ENCODE measurements around the gene AS3MT. TPM values are rescaled to one million over a fixed set of nuclear protein-coding genes. Genes with fewer than 3 reads are reported as not detected.

The AS3MT gene
- total RNA-seq, 1 experiment from 2014 or later, result 5.2 TPM

DNA sequence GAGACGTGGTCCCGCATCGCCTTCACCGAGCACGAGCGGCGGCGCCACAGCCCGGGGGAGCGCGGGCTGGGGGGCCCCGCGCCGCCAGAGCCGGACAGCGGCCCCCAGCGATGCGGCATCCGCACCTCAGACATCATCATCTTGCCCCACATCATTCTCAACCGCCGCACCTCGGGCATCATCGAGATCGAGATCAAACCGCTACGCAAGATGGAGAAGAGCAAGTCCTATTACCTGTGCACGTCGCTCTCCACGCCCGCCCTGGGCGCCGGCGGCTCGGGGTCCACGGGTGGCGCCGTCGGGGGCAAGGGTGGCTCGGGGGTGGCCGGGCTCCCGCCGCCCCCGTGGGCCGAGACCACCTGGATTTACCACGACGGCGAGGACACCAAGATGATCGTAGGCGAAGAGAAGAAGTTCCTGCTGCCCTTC lies 49.6 kb downstream of the AS3MT start:
- BruUV-seq (replicated peaks), result no TSS peak
- Histone ChIP-seq H3K4me1 (ENCODE audit: insufficient read depth, low read length, poor library complexity, severe bottlenecking) (peaks cover 19% of the 10 kb centered on the region), H3K27ac (ENCODE audit: low read depth, low read length, poor library complexity, severe bottlenecking) (peak overlapping the region; percentile 70), H3K27me3 (replicated peaks; ENCODE audit: insufficient read depth, low read depth, low read length, poor library complexity) (no peaks in the 10 kb centered on the region), H3K9me3 (ENCODE audit: low read depth, low read length, poor library complexity, severe bottlenecking) (no peaks in the 10 kb centered on the region), H3K36me3 (ENCODE audit: insufficient read depth, low read length, poor library complexity, severe bottlenecking) (no peaks in the 10 kb centered on the region), H3K4me3 (ENCODE audit: low read depth, low read length, poor library complexity, severe bottlenecking) (peak overlapping the region; percentile 98)
- no peak for TF ChIP-seq EZH2 (IDR thresholded peaks at IDR 0.05; ENCODE audit: borderline replicate concordance, low read depth, low read length, poor library complexity, severe bottlenecking)
- TF ChIP-seq, protein P1, sequence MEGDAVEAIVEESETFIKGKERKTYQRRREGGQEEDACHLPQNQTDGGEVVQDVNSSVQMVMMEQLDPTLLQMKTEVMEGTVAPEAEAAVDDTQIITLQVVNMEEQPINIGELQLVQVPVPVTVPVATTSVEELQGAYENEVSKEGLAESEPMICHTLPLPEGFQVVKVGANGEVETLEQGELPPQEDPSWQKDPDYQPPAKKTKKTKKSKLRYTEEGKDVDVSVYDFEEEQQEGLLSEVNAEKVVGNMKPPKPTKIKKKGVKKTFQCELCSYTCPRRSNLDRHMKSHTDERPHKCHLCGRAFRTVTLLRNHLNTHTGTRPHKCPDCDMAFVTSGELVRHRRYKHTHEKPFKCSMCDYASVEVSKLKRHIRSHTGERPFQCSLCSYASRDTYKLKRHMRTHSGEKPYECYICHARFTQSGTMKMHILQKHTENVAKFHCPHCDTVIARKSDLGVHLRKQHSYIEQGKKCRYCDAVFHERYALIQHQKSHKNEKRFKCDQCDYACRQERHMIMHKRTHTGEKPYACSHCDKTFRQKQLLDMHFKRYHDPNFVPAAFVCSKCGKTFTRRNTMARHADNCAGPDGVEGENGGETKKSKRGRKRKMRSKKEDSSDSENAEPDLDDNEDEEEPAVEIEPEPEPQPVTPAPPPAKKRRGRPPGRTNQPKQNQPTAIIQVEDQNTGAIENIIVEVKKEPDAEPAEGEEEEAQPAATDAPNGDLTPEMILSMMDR (conservative IDR thresholded peaks at IDR 0.05; ENCODE audit: low read depth, low read length), result no peak
- DNase-seq (ENCODE audit: low spot score), result peak; percentile 22
- CTCF ChIA-PET, result interaction anchor here (1.5 kb wide), 1 partner anchor 326 kb away, joined by 22 read pairs; no protein-coding TSS in a partner anchor
- POLR2A ChIA-PET (ENCODE audit: low non-redundant PET), result no interaction called here
- intact Hi-C loops (cut with micrococcal nuclease; ENCODE audit: unreplicated experiment), result loop anchor here (1.0 to 5.0 kb wide), 2 partner anchors 325 to 563 kb away; no protein-coding TSS in a partner anchor

DNA sequence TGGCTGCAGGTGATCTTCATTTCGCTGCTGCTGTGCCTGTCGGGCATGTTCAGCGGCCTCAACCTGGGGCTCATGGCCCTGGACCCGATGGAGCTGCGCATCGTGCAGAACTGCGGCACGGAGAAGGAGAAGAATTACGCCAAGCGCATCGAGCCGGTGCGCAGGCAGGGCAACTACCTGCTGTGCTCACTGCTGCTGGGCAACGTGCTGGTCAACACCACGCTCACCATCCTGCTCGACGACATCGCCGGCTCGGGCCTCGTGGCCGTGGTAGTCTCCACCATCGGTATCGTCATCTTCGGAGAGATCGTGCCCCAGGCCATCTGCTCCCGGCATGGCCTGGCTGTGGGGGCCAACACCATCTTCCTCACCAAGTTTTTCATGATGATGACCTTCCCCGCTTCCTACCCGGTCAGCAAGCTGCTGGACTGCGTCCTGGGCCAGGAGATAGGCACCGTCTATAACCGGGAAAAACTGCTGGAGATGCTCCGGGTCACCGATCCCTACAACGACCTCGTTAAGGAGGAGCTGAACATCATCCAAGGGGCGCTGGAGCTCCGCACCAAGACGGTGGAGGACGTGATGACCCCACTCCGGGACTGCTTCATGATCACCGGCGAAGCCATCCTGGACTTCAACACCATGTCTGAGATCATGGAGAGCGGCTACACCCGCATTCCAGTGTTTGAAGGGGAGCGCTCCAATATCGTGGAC lies 50.1 kb downstream of the AS3MT start:
- Histone ChIP-seq H3K36me3 (ENCODE audit: insufficient read depth, low read length, poor library complexity, severe bottlenecking) (no peaks in the 10 kb centered on the region), H3K4me3 (ENCODE audit: low read depth, low read length, poor library complexity, severe bottlenecking) (peak overlapping the region; percentile 98), H3K9me3 (ENCODE audit: low read depth, low read length, poor library complexity, severe bottlenecking) (no peaks in the 10 kb centered on the region), H3K4me1 (ENCODE audit: insufficient read depth, low read length, poor library complexity, severe bottlenecking) (peaks cover 19% of the 10 kb centered on the region), H3K27ac (ENCODE audit: low read depth, low read length, poor library complexity, severe bottlenecking) (no peak overlapping the region), H3K27me3 (replicated peaks; ENCODE audit: insufficient read depth, low read depth, low read length, poor library complexity) (no peaks in the 10 kb centered on the region)
- no peak for TF ChIP-seq EZH2 (IDR thresholded peaks at IDR 0.05; ENCODE audit: borderline replicate concordance, low read depth, low read length, poor library complexity, severe bottlenecking)
- TF ChIP-seq, protein P1 (conservative IDR thresholded peaks at IDR 0.05; ENCODE audit: low read depth, low read length), result no peak
- no TSS peak for BruUV-seq (replicated peaks)
- ChIA-PET CTCF (no interaction called here), POLR2A (ENCODE audit: low non-redundant PET) (no interaction called here)
- intact Hi-C loops (cut with micrococcal nuclease; ENCODE audit: unreplicated experiment), result loop anchor here (5.0 kb wide), 1 partner anchor 563 kb away; no protein-coding TSS in a partner anchor
- DNase-seq (ENCODE audit: low spot score), result no peak

DNA sequence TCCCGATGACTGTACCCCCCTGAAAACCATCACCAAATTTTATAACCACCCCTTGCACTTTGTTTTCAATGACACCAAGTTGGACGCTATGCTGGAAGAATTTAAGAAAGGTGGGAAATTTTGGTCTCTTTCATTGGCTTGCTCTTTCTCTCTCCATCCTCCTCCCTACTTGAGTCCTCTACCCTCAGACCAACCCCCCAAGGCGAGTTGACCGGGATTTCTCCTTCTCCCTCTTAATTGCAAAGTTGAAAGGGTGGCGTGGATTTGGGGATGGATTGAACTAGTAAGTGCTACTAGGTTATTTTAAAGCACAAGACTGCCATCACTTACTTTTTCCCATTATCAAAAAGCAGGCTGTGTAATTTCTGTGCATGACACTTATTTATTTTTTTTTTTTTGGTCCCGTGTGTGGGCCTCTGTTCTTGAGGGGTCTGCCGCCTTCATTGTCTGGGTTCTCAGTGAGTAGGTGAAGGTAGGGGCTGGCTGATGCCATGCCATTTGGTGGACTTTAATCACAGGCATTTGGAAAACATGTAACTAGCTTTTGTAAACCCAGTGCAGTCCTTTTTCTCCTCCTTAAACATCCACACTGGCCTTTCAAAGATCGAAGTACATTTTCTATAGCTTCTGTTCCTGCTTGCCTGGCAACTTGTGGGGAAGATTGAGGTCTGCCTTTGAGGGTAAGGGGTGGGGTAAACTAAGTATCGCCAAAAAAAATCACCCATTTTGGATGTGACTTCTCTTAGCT lies 50.9 kb downstream of the AS3MT start:
- no peaks in the 10 kb centered on the region for H3K27me3 ChIP-seq (replicated peaks; ENCODE audit: insufficient read depth, low read depth, low read length, poor library complexity)
- no peaks in the 10 kb centered on the region for H3K36me3 ChIP-seq (ENCODE audit: insufficient read depth, low read length, poor library complexity, severe bottlenecking)
- H3K9me3 ChIP-seq (ENCODE audit: low read depth, low read length, poor library complexity, severe bottlenecking), result no peaks in the 10 kb centered on the region
- H3K4me1 ChIP-seq (ENCODE audit: insufficient read depth, low read length, poor library complexity, severe bottlenecking), result peaks cover 19% of the 10 kb centered on the region
- TSS peak; percentile 25 for BruUV-seq (replicated peaks)
- no peak overlapping the region for H3K27ac ChIP-seq (ENCODE audit: low read depth, low read length, poor library complexity, severe bottlenecking)
- POLR2A ChIA-PET (ENCODE audit: low non-redundant PET), result no interaction called here
- no peak for DNase-seq (ENCODE audit: low spot score)
- intact Hi-C loops (cut with micrococcal nuclease; ENCODE audit: unreplicated experiment), result loop anchor here (5.0 kb wide), 1 partner anchor 562 kb away; no protein-coding TSS in a partner anchor
- CTCF ChIA-PET, result no interaction called here
- H3K4me3 ChIP-seq (ENCODE audit: low read depth, low read length, poor library complexity, severe bottlenecking), result peak overlapping the region; percentile 6
- TF ChIP-seq, protein P1 (conservative IDR thresholded peaks at IDR 0.05; ENCODE audit: low read depth, low read length), result no peak
- TF ChIP-seq EZH2 (IDR thresholded peaks at IDR 0.05; ENCODE audit: borderline replicate concordance, low read depth, low read length, poor library complexity, severe bottlenecking), result no peak

Measured in A673 (cell line).